ENCODE data around the gene FRAT1.

GRCh38 chr10:97361537-97361901 is 42.4 kb downstream of the FRAT1 start:
- TF ChIP-seq CTCF (CRISPR knock-in tag; IDR thresholded peaks at IDR 0.05) (no peak), MAX (IDR thresholded peaks at IDR 0.05) (no peak), NR2F1 (CRISPR knock-in tag; IDR thresholded peaks at IDR 0.05) (no peak), STAT5B (CRISPR knock-in tag; IDR thresholded peaks at IDR 0.05) (no peak)

Measured in HepG2 (cell line).